ENCODE results near the gene LRRN4. TPM values are rescaled to one million over a fixed set of nuclear protein-coding genes. Genes with fewer than 3 reads are reported as not detected.

Gene LRRN4
- total and polyA plus RNA-seq, 2 of the 8 experiments (the other 6 are each of a cell fraction or from before 2014, with no cell fraction given), result 0.21 to 0.89 TPM

GRCh38 chr20:6039766-6040165 is 14.1 kb downstream of the LRRN4 start:
- Histone ChIP-seq H2BK5ac (ENCODE audit: low read depth, low read length) (no peak overlapping the region), H2AFZ (ENCODE audit: low read length) (no peak overlapping the region), H2AK5ac (ENCODE audit: low read depth, low read length) (no peak overlapping the region), H3K36me3 (ENCODE audit: control insufficient read depth in 2 of 4, insufficient read depth in 4 of 4, low read length in 3 of 4) (peaks cover 0 to 31% (median 16%) of the 10 kb centered on the region in 4 experiments; a peak in 7 of 8 replicates), H3K27me3 (replicated peaks in 1 of 4; ENCODE audit: control insufficient read depth in 3 of 4, extremely low read depth in 1 of 4, insufficient read depth in 3 of 4, low read length in 3 of 4) (no peaks in the 10 kb centered on the region), H3K23ac (ENCODE audit: insufficient read length) (no peak overlapping the region), H2BK20ac (ENCODE audit: low read length) (no peak overlapping the region), H3K9ac (replicated peaks in 1 of 4; ENCODE audit: extremely low read depth in 1 of 4, low read depth in 3 of 4, low read length in 3 of 4) (no peak overlapping the region), H4K91ac (replicated peaks; ENCODE audit: insufficient read length, low read length) (no peak overlapping the region), H3K27ac (ENCODE audit: low read depth, low read length) (no peak overlapping the region), H3K18ac (ENCODE audit: extremely low read depth, low read length) (no peak overlapping the region), H3K79me1 (ENCODE audit: low read depth, low read length) (no peaks in the 10 kb centered on the region), H2BK12ac (ENCODE audit: low read depth, low read length) (no peak overlapping the region), H3K79me2 (ENCODE audit: control insufficient read depth in 1 of 2, insufficient read depth in 2 of 2, low read length in 2 of 2) (no peaks in the 10 kb centered on the region), H2BK120ac (replicated peaks; ENCODE audit: low read depth, low read length) (no peak overlapping the region), H3K23me2 (ENCODE audit: low read depth, low read length) (no peaks in the 10 kb centered on the region), H3K4me1 (replicated peaks in 1 of 4; ENCODE audit: control insufficient read depth in 3 of 4, insufficient read depth in 4 of 4, low read length in 3 of 4) (no peaks in the 10 kb centered on the region), H4K20me1 (replicated peaks in 1 of 2; ENCODE audit: control insufficient read depth in 1 of 2, insufficient read depth in 2 of 2, low read length in 2 of 2) (no peaks in the 10 kb centered on the region), H2BK15ac (ENCODE audit: low read length) (no peak overlapping the region), H3K56ac (replicated peaks; ENCODE audit: insufficient read length, low read depth, low read length) (no peak overlapping the region), H3K4me3 (ENCODE audit: extremely low read depth in 1 of 4, insufficient read depth in 2 of 4, low read depth in 3 of 4, low read length in 4 of 4) (no peak overlapping the region), H3K9me3 (ENCODE audit: insufficient read depth in 2 of 2, low read depth in 1 of 2, low read length in 1 of 2) (no peaks in the 10 kb centered on the region), H4K5ac (ENCODE audit: insufficient read length, low read depth, low read length) (no peak overlapping the region), H3K14ac (ENCODE audit: insufficient read length) (no peak overlapping the region), H3K4ac (replicated peaks; ENCODE audit: insufficient read length, low read depth, low read length) (no peak overlapping the region), H3K4me2 (ENCODE audit: insufficient read depth in 1 of 2, low read depth in 2 of 2, low read length in 2 of 2) (no peak overlapping the region), H4K8ac (ENCODE audit: extremely low read depth, insufficient read depth, low read length) (no peak overlapping the region)
- TF ChIP-seq KDM1A (IDR thresholded peaks at IDR 0.05; ENCODE audit: borderline replicate concordance, low read length), result no peak
- no peak for TF ChIP-seq TBP (IDR thresholded peaks at IDR 0.05; ENCODE audit: low read depth, low read length)
- TF ChIP-seq BCL11A (IDR thresholded peaks at IDR 0.05; ENCODE audit: low read depth in 2 of 2, low read length in 2 of 2), result no peak
- no peak for TF ChIP-seq POU5F1 (IDR thresholded peaks at IDR 0.05; ENCODE audit: low read depth, low read length)
- TF ChIP-seq TEAD4 (IDR thresholded peaks at IDR 0.05; ENCODE audit: low read depth, low read length), result no peak
- FAIRE-seq, result no peak
- ChIA-PET POLR2A (ENCODE audit: partially characterized antibody) (no interaction called here), CTCF (ENCODE audit: partially characterized antibody) (no interaction called here)
- no peak for DNase-seq (ENCODE audit: low read depth in 1 of 2, low spot score in 2 of 2)
- whole genome bisulfite sequencing, 2 experiments (ENCODE audit: extremely low coverage in 1 of 2, insufficient coverage in 1 of 2, insufficient read length in 1 of 2, insufficient replicate concordance in 2 of 2, low coverage in 1 of 2, low lambda C conversion rate in 2 of 2, missing lambda C conversion rate in 1 of 2), result 90% methylated on average over 5 of the region's 5 CpGs; no CpG with 5 or more reads in 1 of the 2 experiments

Measured in H1 (cell line).